Endodermal cell (in vitro differentiated cells): ENCODE data around the gene CYP11A1. TPM values are rescaled to one million over a fixed set of nuclear protein-coding genes. Genes with fewer than 3 reads are reported as not detected.

Experiments
- DNase-seq: peaks from one replicate; pipeline ENCODE4 v3.0.0-alpha.2; 2017
- H3K27ac ChIP-seq: 2 replicates; pipeline ENCODE4 v1.5.1; 2013; ENCODE audit warnings: mild to moderate bottlenecking, low read depth, low read length, moderate library complexity
- H3K27me3 ChIP-seq: 2 replicates; pipeline ENCODE4 v1.6.1; 2013; ENCODE audit warnings: mild to moderate bottlenecking, low read length, moderate library complexity; ENCODE audit not compliant: insufficient read depth, control insufficient read depth, poor library complexity, severe bottlenecking
- H3K36me3 ChIP-seq: 2 replicates; pipeline ENCODE4 v1.7.0; 2013; ENCODE audit warnings: mild to moderate bottlenecking, low read length, moderate library complexity; ENCODE audit not compliant: control insufficient read depth, insufficient read depth
- H3K4me1 ChIP-seq: one replicate; pipeline ENCODE4 v1.7.0; 2013; ENCODE audit warnings: low read length; ENCODE audit not compliant: control insufficient read depth, insufficient read depth
- H3K4me3 ChIP-seq: 2 replicates; pipeline ENCODE4 v1.5.1; 2013; ENCODE audit warnings: mild to moderate bottlenecking, low read length, moderate library complexity
- H3K9ac ChIP-seq: 2 replicates; pipeline ENCODE4 v1.6.1; 2013; ENCODE audit warnings: mild to moderate bottlenecking, low read length, moderate library complexity; ENCODE audit not compliant: poor library complexity, severe bottlenecking; ENCODE audit errors: extremely low read depth
- H3K9me3 ChIP-seq: 2 replicates; pipeline ENCODE4 v1.6.1; 2013; ENCODE audit warnings: mild to moderate bottlenecking, low read length, moderate library complexity; ENCODE audit not compliant: control insufficient read depth
- H3K27ac Mint-ChIP-seq: 2 replicates; pipeline ENCODE4 v1.8.0; 2020; ENCODE audit warnings: mixed read lengths
- H3K27me3 Mint-ChIP-seq: 2 replicates; pipeline ENCODE4 v1.8.0; 2021; ENCODE audit warnings: mild to moderate bottlenecking, mixed read lengths; ENCODE audit not compliant: insufficient read depth
- H3K36me3 Mint-ChIP-seq: 2 replicates; pipeline ENCODE4 v1.8.0; 2020; ENCODE audit warnings: low read depth, mixed read lengths
- H3K4me1 Mint-ChIP-seq: 2 replicates; pipeline ENCODE4 v1.8.0; 2020; ENCODE audit warnings: mixed read lengths
- H3K4me3 Mint-ChIP-seq: 2 replicates; pipeline ENCODE4 v1.8.0; 2020; ENCODE audit warnings: mild to moderate bottlenecking, moderate library complexity, mixed read lengths
- H3K9me3 Mint-ChIP-seq: 2 replicates; pipeline ENCODE4 v1.8.0; 2020; ENCODE audit warnings: mild to moderate bottlenecking, mixed read lengths
- WGBS, 2 experiments: methylation state at CpG; one replicate each; pipeline versions ENCODE4 v1.1.5 to v1.1.7; 2013; ENCODE audit warnings: missing lambda C conversion rate in 2 of 2, mixed read lengths in 1 of 2; ENCODE audit not compliant: insufficient coverage in 1 of 2, insufficient read length in 1 of 2; 5-methylcytosine and 5-hydroxymethylcytosine counted together
- total RNA-seq, 2 donors: library from RNA; stranded (reverse); fragmentation: NEBNext Ultra II Directional in 1 of 2; extraction: Animal tissue kit (Norgen Biotek cat#: 25700) in 1 of 2; gene quantifications; 2 replicates in 1 of 2; 3 replicates in 1 of 2; pipeline ENCODE4 v1.2.1, GENCODE V29; 2021
- TF ChIP-seq, protein P1 (sequence below): fragments of 200-600 bp; sonication (generic); conservative IDR thresholded peaks from 2 replicates; pipeline ENCODE4 v1.5.0; 2021; ENCODE audit warnings: antibody characterized with exemption, mild to moderate bottlenecking

CYP11A1 gene
- total RNA-seq, 2 donors from 2014 or later = 4.8 to 5.3 TPM

DNA sequence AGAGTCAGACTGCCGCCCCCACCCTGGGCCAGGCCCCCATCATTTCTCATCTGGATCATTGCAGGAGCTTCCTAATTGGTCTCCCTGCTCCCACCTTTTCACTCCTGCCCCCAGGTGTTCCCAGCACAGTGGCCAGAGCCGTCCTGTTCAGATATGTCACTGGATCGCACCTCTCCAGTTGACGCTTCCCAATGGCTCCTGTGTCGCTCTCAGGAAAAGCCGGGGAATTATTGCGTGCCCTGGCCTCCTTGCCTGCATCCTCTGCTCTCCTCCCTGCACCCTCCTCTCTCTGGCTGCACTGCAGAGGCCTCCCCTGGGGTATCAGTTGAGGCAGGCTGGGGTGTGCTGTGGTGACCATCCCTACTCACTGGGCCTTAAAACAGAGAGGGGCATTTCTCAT, 25.5 kb upstream of the CYP11A1 start:
- no peak overlapping the region for H3K27ac Mint-ChIP-seq
- H3K9me3 ChIP-seq = no peaks in the 10 kb centered on the region
- peaks cover 16% of the 10 kb centered on the region for H3K4me1 Mint-ChIP-seq
- TF ChIP-seq, protein P1, sequence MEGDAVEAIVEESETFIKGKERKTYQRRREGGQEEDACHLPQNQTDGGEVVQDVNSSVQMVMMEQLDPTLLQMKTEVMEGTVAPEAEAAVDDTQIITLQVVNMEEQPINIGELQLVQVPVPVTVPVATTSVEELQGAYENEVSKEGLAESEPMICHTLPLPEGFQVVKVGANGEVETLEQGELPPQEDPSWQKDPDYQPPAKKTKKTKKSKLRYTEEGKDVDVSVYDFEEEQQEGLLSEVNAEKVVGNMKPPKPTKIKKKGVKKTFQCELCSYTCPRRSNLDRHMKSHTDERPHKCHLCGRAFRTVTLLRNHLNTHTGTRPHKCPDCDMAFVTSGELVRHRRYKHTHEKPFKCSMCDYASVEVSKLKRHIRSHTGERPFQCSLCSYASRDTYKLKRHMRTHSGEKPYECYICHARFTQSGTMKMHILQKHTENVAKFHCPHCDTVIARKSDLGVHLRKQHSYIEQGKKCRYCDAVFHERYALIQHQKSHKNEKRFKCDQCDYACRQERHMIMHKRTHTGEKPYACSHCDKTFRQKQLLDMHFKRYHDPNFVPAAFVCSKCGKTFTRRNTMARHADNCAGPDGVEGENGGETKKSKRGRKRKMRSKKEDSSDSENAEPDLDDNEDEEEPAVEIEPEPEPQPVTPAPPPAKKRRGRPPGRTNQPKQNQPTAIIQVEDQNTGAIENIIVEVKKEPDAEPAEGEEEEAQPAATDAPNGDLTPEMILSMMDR = no peak
- WGBS, 2 experiments = 93 to 98% methylated on average over 6 to 7 of the region's 7 CpGs
- H3K9me3 Mint-ChIP-seq = no peaks in the 10 kb centered on the region
- no peak for DNase-seq
- H3K27me3 ChIP-seq = no peaks in the 10 kb centered on the region
- no peak overlapping the region for H3K9ac ChIP-seq
- peaks cover 6% of the 10 kb centered on the region for H3K27me3 Mint-ChIP-seq
- no peaks in the 10 kb centered on the region for H3K36me3 Mint-ChIP-seq
- no peaks in the 10 kb centered on the region for H3K36me3 ChIP-seq
- H3K27ac ChIP-seq = no peak overlapping the region
- peaks cover 5% of the 10 kb centered on the region for H3K4me1 ChIP-seq
- no peak overlapping the region for H3K4me3 ChIP-seq
- H3K4me3 Mint-ChIP-seq = no peak overlapping the region

DNA sequence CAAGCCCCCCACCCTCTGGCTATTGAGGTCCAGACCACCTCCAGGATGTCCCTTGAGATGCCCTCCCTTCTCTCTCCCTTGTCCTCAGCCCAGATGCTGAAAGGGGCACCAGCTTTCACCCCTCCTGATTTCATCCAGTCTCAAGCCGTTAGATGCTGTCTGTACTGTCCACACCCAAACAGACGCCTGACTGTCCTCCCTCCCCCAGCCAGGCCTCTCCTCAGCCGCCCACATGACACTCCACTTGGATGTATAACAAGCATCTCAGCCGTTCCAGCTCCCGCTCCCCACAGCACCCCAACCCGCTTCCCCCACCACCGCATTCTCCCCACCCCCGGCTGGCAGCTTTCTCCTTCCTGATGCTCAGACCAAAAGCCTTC, 25.0 kb upstream of the CYP11A1 start:
- H3K9ac ChIP-seq = no peak overlapping the region
- no peaks in the 10 kb centered on the region for H3K27me3 ChIP-seq
- H3K36me3 ChIP-seq = no peaks in the 10 kb centered on the region
- no peaks in the 10 kb centered on the region for H3K9me3 ChIP-seq
- H3K9me3 Mint-ChIP-seq = no peaks in the 10 kb centered on the region
- no peak overlapping the region for H3K4me3 Mint-ChIP-seq
- H3K27ac ChIP-seq = no peak overlapping the region
- H3K27ac Mint-ChIP-seq = no peak overlapping the region
- H3K4me1 ChIP-seq = peaks cover 5% of the 10 kb centered on the region
- no peak overlapping the region for H3K4me3 ChIP-seq
- peaks cover 16% of the 10 kb centered on the region for H3K4me1 Mint-ChIP-seq
- H3K27me3 Mint-ChIP-seq = peaks cover 6% of the 10 kb centered on the region
- DNase-seq = no peak
- TF ChIP-seq, protein P1 = no peak
- 79 to 89% methylated on average over 2 to 8 of the region's 8 CpGs for WGBS, 2 experiments
- no peaks in the 10 kb centered on the region for H3K36me3 Mint-ChIP-seq

DNA sequence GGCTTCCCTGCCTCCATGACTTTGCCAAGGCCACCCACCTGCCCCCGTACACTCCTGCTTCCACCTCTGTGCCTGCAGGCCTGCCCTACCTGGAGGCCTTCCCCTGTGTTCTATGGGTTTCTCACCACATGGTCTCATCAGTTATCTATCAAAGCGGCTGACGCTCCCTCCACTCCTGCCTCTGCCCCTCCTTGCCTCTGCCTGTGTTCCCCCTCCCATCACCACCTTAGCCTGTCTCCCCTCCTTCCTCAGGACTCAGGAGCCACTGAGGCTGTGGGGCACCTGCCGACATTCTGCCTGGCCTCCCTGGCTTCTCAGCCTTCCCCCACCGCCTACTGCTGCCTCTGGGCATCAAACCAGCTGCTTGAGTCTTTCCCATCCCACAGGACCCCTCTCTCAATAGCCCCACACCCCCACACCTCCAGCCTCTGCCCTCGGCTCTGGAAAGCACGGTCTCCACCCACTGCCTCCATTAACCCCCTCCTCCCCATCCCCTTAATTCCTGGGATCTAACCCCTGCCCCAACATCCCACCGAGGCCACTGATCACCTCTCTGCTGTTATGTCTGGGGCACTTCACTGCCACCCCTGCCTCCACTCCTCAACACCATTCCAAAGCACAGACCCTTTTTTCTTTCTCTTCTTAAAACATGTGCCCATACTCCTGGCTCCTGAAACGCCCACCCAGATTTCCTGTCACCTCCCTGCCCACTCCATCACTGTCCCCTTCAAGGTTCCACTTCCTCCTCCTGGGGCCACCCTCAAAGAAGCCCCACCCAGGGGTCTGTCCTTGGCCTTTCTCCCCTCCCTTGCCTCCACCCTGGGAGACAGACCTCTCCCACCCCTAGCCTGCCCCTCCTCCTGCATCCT, 24.4 kb upstream of the CYP11A1 start:
- Mint-ChIP-seq H3K4me3 (no peak overlapping the region), H3K27ac (no peak overlapping the region), H3K36me3 (no peaks in the 10 kb centered on the region), H3K9me3 (no peaks in the 10 kb centered on the region), H3K27me3 (peaks cover 6% of the 10 kb centered on the region), H3K4me1 (peaks cover 16% of the 10 kb centered on the region)
- Histone ChIP-seq H3K9ac (no peak overlapping the region), H3K9me3 (no peaks in the 10 kb centered on the region), H3K36me3 (no peaks in the 10 kb centered on the region), H3K4me1 (peaks cover 5% of the 10 kb centered on the region), H3K27me3 (no peaks in the 10 kb centered on the region), H3K27ac (no peak overlapping the region), H3K4me3 (no peak overlapping the region)
- no peak for DNase-seq
- TF ChIP-seq, protein P1 = no peak
- WGBS, 2 experiments = 85 to 93% methylated on average over 3 to 9 of the region's 9 CpGs
